GM19372 (cell line): ENCODE results near the gene KATNB1.
"Not testable (repeated sequence)": the region's sequence is repeated elsewhere in the genome, so short reads cannot be mapped to it uniquely, and the experiment has no call there.

Source experiments
- ATAC-seq: cut with Tn5 transposase; IDR thresholded peaks from one replicate; pipeline ENCODE4 v1.9.1; 2021; ENCODE audit warnings: mild to moderate bottlenecking, low read depth, moderate library complexity; ENCODE audit not compliant: unreplicated experiment

KATNB1 gene

GRCh38 chr16:57741660-57742191 lies 6.2 kb downstream of the KATNB1 start:
- no peak for ATAC-seq

- no peak for ATAC-seq
Observed at GRCh38 chr16:57742543-57742942, 7.0 kb downstream of the KATNB1 start.

- ATAC-seq = no peak
Observed at GRCh38 chr16:57743458-57743857, 7.9 kb downstream of the KATNB1 start.

GRCh38 chr16:57743886-57744641 lies 8.5 kb downstream of the KATNB1 start:
- no peak for ATAC-seq

- ATAC-seq = no peak
Observed at GRCh38 chr16:57744642-57744903, 9.0 kb downstream of the KATNB1 start.

GRCh38 chr16:57745768-57746167 lies 10.2 kb downstream of the KATNB1 start:
- ATAC-seq = no peak

GRCh38 chr16:57746316-57746715 lies 10.7 kb downstream of the KATNB1 start:
- not testable (repeated sequence) for ATAC-seq

- ATAC-seq = no peak
Observed at GRCh38 chr16:57747091-57747490, 11.5 kb downstream of the KATNB1 start.

- ATAC-seq = no peak
Observed at GRCh38 chr16:57747496-57747895, 11.9 kb downstream of the KATNB1 start.

- no peak for ATAC-seq
Observed at GRCh38 chr16:57747996-57748395, 12.4 kb downstream of the KATNB1 start.

GRCh38 chr16:57748596-57748995 lies 13.0 kb downstream of the KATNB1 start:
- no peak for ATAC-seq

GRCh38 chr16:57749101-57749692 lies 13.6 kb downstream of the KATNB1 start:
- ATAC-seq = no peak

GRCh38 chr16:57749856-57750452 lies 14.4 kb downstream of the KATNB1 start:
- no peak for ATAC-seq

- ATAC-seq = no peak
Observed at GRCh38 chr16:57750796-57751538, 15.4 kb downstream of the KATNB1 start.

GRCh38 chr16:57751539-57752202 lies 16.1 kb downstream of the KATNB1 start:
- ATAC-seq = no peak

GRCh38 chr16:57752203-57752580 lies 16.6 kb downstream of the KATNB1 start:
- no peak for ATAC-seq

GRCh38 chr16:57752581-57753447 lies 17.2 kb downstream of the KATNB1 start:
- ATAC-seq = no peak

GRCh38 chr16:57753448-57754353 lies 18.1 kb downstream of the KATNB1 start:
- ATAC-seq = no peak
